Peyer's patch (tissue), 4 donors: ENCODE results near the gene ADAMTS14. TPM values are rescaled to one million over a fixed set of nuclear protein-coding genes. Genes with fewer than 3 reads are reported as not detected.

Experiments
- DNase-seq, 3 donors: peaks; one replicate each; pipeline ENCODE4 v3.0.0-alpha.2; 2017 to 2019
- H3K27ac ChIP-seq, 4 donors: fragments of 200-600 bp; sonication (generic); one replicate each; pipeline ENCODE4 v1.5.1; 2016 to 2019
- H3K27me3 ChIP-seq, 2 donors: fragments of 200-600 bp; sonication (generic); one replicate each; pipeline ENCODE4 v1.5.1; 2019
- H3K36me3 ChIP-seq, 3 donors: fragments of 200-600 bp; sonication (generic); one replicate each; pipeline ENCODE4 v1.5.1; 2016 to 2019
- H3K4me1 ChIP-seq, 4 donors: fragments of 200-600 bp; sonication (generic); one replicate each; pipeline ENCODE4 v1.5.1; 2016 to 2019
- H3K4me3 ChIP-seq, 4 donors: fragments of 200-600 bp; sonication (generic); 1 replicate in 3 of 4; 2 replicates in 1 of 4; pipeline ENCODE4 v1.5.1; 2016 to 2019; ENCODE audit warnings: mild to moderate bottlenecking in 1 of 4
- H3K9me3 ChIP-seq, 4 donors: fragments of 200-600 bp; sonication (generic); one replicate each; pipeline ENCODE4 v1.5.1; 2016 to 2019; ENCODE audit warnings: mild to moderate bottlenecking in 1 of 4
- CTCF ChIP-seq, 6 experiments: fragments of 450-650 bp in 4 of 6; fragments of 200-600 bp in 2 of 6; sonication (generic) in 1 of 6; IDR thresholded peaks; one replicate each; pipeline ENCODE4 v1.5.1; 2017 to 2019; ENCODE audit warnings: antibody characterized with exemption in 6 of 6, mild to moderate bottlenecking in 3 of 6, moderate library complexity in 1 of 6
- POLR2A ChIP-seq, 2 donors: fragments of 450-650 bp; IDR thresholded peaks; one replicate each; pipeline ENCODE4 v1.5.1; 2017; ENCODE audit warnings: antibody characterized with exemption in 2 of 2, mild to moderate bottlenecking in 2 of 2, moderate library complexity in 2 of 2
- total RNA-seq, 4 donors: library from RNA; depleted of rRNA; stranded (reverse); fragments of >200 nt; gene quantifications; one replicate each; pipeline ENCODE4 v1.1.0, GENCODE V29; 2016

ADAMTS14 gene
- total RNA-seq, 4 donors from 2014 or later = 2.3 to 10.7 (median 4.2) TPM

- DNase-seq = peak in 1 of 3 donors; percentile 34
- Histone ChIP-seq H3K4me3 (no peak overlapping the region), H3K27ac (no peak overlapping the region), H3K27me3 (no peaks in the 10 kb centered on the region), H3K36me3 (no peaks in the 10 kb centered on the region), H3K4me1 (peaks cover 0 to 13% (median 5%) of the 10 kb centered on the region in 4 donors), H3K9me3 (no peaks in the 10 kb centered on the region)
- TF ChIP-seq CTCF (IDR thresholded peaks at IDR 0.05) = no peak
- TF ChIP-seq POLR2A (IDR thresholded peaks at IDR 0.05) = no peak
These were observed 75.1 kb downstream of the ADAMTS14 start for GRCh38 chr10:70747192-70747965.

GRCh38 chr10:70748305-70748704, 76.0 kb downstream of the ADAMTS14 start:
- TF ChIP-seq POLR2A (IDR thresholded peaks at IDR 0.05) (no peak), CTCF (IDR thresholded peaks at IDR 0.05) (no peak)
- Histone ChIP-seq H3K9me3 (no peaks in the 10 kb centered on the region), H3K27ac (no peak overlapping the region), H3K4me3 (no peak overlapping the region), H3K4me1 (peaks cover 0 to 5% (median 1%) of the 10 kb centered on the region in 4 donors), H3K36me3 (no peaks in the 10 kb centered on the region), H3K27me3 (no peaks in the 10 kb centered on the region)
- peak in 1 of 3 donors; percentile 12 for DNase-seq

- no peaks in the 10 kb centered on the region for H3K36me3 ChIP-seq
- no peak overlapping the region for H3K27ac ChIP-seq
- TF ChIP-seq POLR2A (IDR thresholded peaks at IDR 0.05) = no peak
- TF ChIP-seq CTCF (IDR thresholded peaks at IDR 0.05) = no peak
- no peaks in the 10 kb centered on the region for H3K27me3 ChIP-seq
- peak in 1 of 3 donors; percentile 22 for DNase-seq
- H3K9me3 ChIP-seq = no peaks in the 10 kb centered on the region
- no peak overlapping the region for H3K4me3 ChIP-seq
- no peaks in the 10 kb centered on the region for H3K4me1 ChIP-seq
These were observed 76.7 kb downstream of the ADAMTS14 start for GRCh38 chr10:70748801-70749573.

GRCh38 chr10:70749756-70750155, 77.5 kb downstream of the ADAMTS14 start:
- TF ChIP-seq POLR2A (IDR thresholded peaks at IDR 0.05) (no peak), CTCF (IDR thresholded peaks at IDR 0.05) (no peak)
- H3K27ac ChIP-seq = no peak overlapping the region
- no peaks in the 10 kb centered on the region for H3K36me3 ChIP-seq
- no peaks in the 10 kb centered on the region for H3K4me1 ChIP-seq
- H3K9me3 ChIP-seq = no peaks in the 10 kb centered on the region
- H3K27me3 ChIP-seq = no peaks in the 10 kb centered on the region
- DNase-seq = peak in 1 of 3 donors; percentile 41
- no peak overlapping the region for H3K4me3 ChIP-seq

- no peak overlapping the region for H3K27ac ChIP-seq
- peak in 1 of 3 donors; percentile 35 for DNase-seq
- no peaks in the 10 kb centered on the region for H3K4me1 ChIP-seq
- no peak overlapping the region for H3K4me3 ChIP-seq
- no peaks in the 10 kb centered on the region for H3K27me3 ChIP-seq
- H3K9me3 ChIP-seq = no peaks in the 10 kb centered on the region
- TF ChIP-seq CTCF (IDR thresholded peaks at IDR 0.05) (no peak), POLR2A (IDR thresholded peaks at IDR 0.05) (no peak)
- H3K36me3 ChIP-seq = no peaks in the 10 kb centered on the region
These were observed 77.9 kb downstream of the ADAMTS14 start for GRCh38 chr10:70750156-70750703.
